GM12865 (cell line): ENCODE data around the gene GPX6.

Experiments
- DNase-seq: peaks from one replicate; pipeline ENCODE4 v3.0.0; 2010; ENCODE audit warnings: low read depth
- H3K4me3 ChIP-seq: 2 replicates; pipeline ENCODE4 v1.5.1; 2011; ENCODE audit warnings: mild to moderate bottlenecking, low read depth, low read length, control low read depth
- TF ChIP-seq, protein P1 (sequence below): IDR thresholded peaks from 2 replicates; pipeline ENCODE4 v1.5.1; 2011; ENCODE audit warnings: low read length, control low read depth, low read depth, inconsistent platforms; ENCODE audit not compliant: insufficient read depth; ENCODE audit errors: missing control alignments

Gene GPX6

DNA sequence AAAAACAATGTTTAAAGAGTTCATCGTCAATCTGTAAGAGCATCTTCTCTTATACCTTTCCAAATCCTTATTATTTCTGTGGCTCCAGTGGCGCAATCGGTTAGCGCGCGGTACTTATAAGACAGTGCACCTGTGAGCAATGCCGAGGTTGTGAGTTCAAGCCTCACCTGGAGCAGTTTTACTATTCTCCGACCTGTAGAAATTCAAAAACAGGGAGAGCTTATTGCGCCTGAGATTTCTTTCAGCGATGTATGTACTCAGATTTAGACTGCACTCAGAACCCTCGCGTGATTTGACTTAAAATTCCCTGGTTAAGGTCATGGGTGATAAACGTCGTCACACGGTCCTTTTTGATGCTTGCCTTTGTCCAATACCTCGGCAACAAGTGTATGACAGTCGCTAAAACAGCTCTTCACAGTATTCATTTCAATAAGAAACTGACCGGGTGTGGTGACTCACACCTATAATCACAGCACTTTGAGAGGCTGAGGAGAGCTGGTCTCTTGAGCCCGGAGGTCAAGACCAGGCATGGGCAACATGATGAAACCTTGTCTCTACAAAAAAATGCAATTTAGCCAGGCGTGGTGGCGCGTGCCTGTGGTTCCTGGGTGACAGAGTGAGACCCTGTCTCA lies 22.0 kb upstream of the GPX6 start:
- peak; percentile 72 for DNase-seq
- peak overlapping the region; percentile 18 for H3K4me3 ChIP-seq
- TF ChIP-seq, protein P1, sequence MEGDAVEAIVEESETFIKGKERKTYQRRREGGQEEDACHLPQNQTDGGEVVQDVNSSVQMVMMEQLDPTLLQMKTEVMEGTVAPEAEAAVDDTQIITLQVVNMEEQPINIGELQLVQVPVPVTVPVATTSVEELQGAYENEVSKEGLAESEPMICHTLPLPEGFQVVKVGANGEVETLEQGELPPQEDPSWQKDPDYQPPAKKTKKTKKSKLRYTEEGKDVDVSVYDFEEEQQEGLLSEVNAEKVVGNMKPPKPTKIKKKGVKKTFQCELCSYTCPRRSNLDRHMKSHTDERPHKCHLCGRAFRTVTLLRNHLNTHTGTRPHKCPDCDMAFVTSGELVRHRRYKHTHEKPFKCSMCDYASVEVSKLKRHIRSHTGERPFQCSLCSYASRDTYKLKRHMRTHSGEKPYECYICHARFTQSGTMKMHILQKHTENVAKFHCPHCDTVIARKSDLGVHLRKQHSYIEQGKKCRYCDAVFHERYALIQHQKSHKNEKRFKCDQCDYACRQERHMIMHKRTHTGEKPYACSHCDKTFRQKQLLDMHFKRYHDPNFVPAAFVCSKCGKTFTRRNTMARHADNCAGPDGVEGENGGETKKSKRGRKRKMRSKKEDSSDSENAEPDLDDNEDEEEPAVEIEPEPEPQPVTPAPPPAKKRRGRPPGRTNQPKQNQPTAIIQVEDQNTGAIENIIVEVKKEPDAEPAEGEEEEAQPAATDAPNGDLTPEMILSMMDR, result no peak

GRCh38 chr6:28537065-28537464 lies 21.5 kb upstream of the GPX6 start:
- TF ChIP-seq, protein P1, result no peak
- DNase-seq, result peak; percentile 3

DNA sequence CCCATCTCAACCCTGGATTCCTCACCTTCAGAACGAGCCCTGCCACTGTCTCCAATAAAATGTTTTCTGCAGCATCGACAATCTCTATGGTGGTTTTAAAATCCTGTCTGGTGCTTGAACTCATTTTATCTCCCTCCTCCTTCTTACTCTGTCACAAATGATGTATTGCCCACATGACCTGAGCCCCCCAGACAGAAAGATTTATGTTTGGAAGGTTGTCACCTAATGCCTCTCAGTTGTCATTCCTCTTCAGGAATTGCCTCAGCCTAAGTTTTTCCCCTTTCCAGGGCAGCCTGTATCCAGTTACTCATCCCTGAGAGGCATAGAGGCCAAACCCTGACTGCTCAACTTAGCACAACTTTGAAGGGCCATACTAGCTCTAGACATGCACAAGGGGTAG lies 19.3 kb upstream of the GPX6 start:
- DNase-seq, result no peak
- no peak overlapping the region for H3K4me3 ChIP-seq
- TF ChIP-seq, protein P1, result no peak

More at GRCh38 chr6:28537065-28537464, 21.5 kb upstream of the GPX6 start:
- H3K4me3 ChIP-seq, result peak overlapping the region; percentile 18

DNA sequence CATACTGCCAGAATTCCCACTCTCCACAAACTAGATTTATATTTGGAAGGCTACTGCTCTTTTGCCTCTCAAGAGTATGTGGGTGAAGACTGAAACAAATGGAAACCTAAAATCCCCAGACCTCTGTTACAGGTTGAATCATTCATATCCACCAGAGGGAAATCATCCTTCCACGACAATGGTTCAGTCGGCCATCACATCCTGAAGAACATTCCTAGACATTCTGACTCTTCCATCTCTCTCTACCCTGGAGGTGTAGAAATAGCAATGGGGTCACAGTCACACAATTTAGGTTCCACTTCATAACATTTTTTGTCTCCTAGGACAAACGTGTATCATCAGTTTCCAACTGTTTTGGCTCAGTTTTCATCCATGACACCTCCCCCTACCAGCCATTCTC lies 18.7 kb upstream of the GPX6 start:
- TF ChIP-seq, protein P1, result no peak
- H3K4me3 ChIP-seq, result no peak overlapping the region
- DNase-seq, result no peak

DNA sequence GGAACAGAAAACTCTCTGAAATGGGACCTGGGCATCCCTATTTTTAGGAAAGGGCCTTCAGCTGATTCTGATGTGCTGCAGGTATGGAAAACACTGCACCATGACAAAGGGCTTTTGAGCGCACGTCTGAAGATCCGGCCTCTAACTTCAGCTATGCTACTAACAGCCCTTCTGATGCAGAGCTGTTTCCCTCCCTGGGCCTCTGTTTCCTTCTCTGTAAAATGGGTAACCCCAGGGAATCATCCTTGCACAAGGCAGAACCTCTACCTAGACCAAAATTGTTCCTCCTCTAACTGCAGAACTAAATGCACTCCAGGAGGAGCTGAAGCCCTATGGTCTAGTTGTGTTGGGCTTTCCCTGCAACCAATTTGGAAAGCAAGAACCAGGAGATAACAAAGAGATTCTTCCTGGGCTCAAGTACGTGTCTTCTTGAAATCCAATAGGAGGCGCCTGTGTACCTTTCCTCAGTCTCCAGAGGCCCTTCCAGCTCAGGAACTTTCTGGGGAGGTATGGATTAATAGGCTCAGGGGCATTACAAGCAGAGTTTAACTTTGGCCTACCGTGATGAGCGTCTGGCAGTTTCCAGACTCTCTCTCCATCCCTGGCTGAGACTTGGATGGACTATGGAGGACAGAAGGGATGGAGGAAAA lies 16.0 kb upstream of the GPX6 start:
- peak; percentile 11 for DNase-seq
- no peak overlapping the region for H3K4me3 ChIP-seq
- TF ChIP-seq, protein P1, result no peak

- no peak overlapping the region for H3K4me3 ChIP-seq
- TF ChIP-seq, protein P1, result no peak
- DNase-seq, result no peak
Observed at GRCh38 chr6:28530777-28531176, 15.2 kb upstream of the GPX6 start.
